SK-N-SH (cell line): Measurements from ENCODE around the gene PRR12. TPM values are rescaled to one million over a fixed set of nuclear protein-coding genes. Genes with fewer than 3 reads are reported as not detected.
A peak's percentile ranks its signal among the peaks of the same experiment; 100 is the strongest.

Experiments used
- CTCF ChIA-PET: fragments of 300-600, 350-600 bp; formaldehyde crosslinking; extraction: SDS; loops from one replicate; lab custom pipeline; 2021; lab: Yijun Ruan, JAX
- POLR2A ChIA-PET: fragments of 350-600 bp; sonication (Branson Sonifier 250); formaldehyde crosslinking; extraction: SDS; loops from one replicate; lab custom pipeline; 2020; ENCODE audit warnings: antibody characterized with exemption, inconsistent platforms; lab: Yijun Ruan, JAX
- DNase-seq: peaks from one replicate; pipeline ENCODE4 v3.0.0; 2012
- H2AFZ ChIP-seq: fragments of 200-600 bp; sonication (generic); 2 replicates; pipeline ENCODE4 v1.8.1; 2016; ENCODE audit warnings: antibody characterized with exemption, mild to moderate bottlenecking, low read depth
- H3F3A ChIP-seq: fragments of 200-600 bp; sonication (generic); replicated peaks from 2 replicates; pipeline ENCODE3; 2016; ENCODE audit warnings: antibody characterized with exemption, mild to moderate bottlenecking; ENCODE audit not compliant: insufficient read depth
- H3K27ac ChIP-seq, 2 experiments: fragments of 200-500 bp in 1 of 2; fragments of 200-600 bp in 1 of 2; sonication (Bioruptor generic) in 1 of 2; sonication (generic), shearing (Covaris generic) in 1 of 2; 2 replicates each; pipeline versions ENCODE4 v1.5.1 to v1.6.1; 2014 to 2016; ENCODE audit warnings: low read depth in 2 of 2, inconsistent platforms in 1 of 2, low read length in 1 of 2, mild to moderate bottlenecking in 1 of 2, mixed read lengths in 1 of 2
- H3K27me3 ChIP-seq: fragments of 200-600 bp; sonication (generic), shearing (Covaris generic); 2 replicates; pipeline ENCODE4 v1.6.1; 2016; ENCODE audit warnings: mixed run types; ENCODE audit not compliant: insufficient read depth
- H3K36me3 ChIP-seq, 2 experiments: fragments of 200-500 bp in 1 of 2; fragments of 200-600 bp in 1 of 2; sonication (Bioruptor generic) in 1 of 2; sonication (generic) in 1 of 2; replicated peaks in 1 of 2; 2 replicates each; pipeline versions ENCODE3 to v1.5.1; 2014 to 2016; ENCODE audit warnings: low read length in 1 of 2, mild to moderate bottlenecking in 1 of 2; ENCODE audit not compliant: insufficient read depth in 2 of 2, control insufficient read depth in 1 of 2
- H3K4me1 ChIP-seq, 2 experiments: fragments of 200-500 bp in 1 of 2; fragments of 200-600 bp in 1 of 2; sonication (Bioruptor generic) in 1 of 2; sonication (generic), shearing (Covaris generic) in 1 of 2; 2 replicates each; pipeline versions ENCODE4 v1.5.1 to v1.6.1; 2014 to 2016; ENCODE audit warnings: low read depth in 1 of 2, low read length in 1 of 2, mixed run types in 1 of 2; ENCODE audit not compliant: insufficient read depth in 2 of 2, control insufficient read depth in 1 of 2
- H3K4me2 ChIP-seq: fragments of 200-600 bp; sonication (generic), shearing (Covaris generic); 2 replicates; pipeline ENCODE4 v1.6.1; 2017; ENCODE audit warnings: mixed run types
- H3K4me3 ChIP-seq, 2 experiments: fragments of 200-500 bp in 1 of 2; fragments of 200-600 bp in 1 of 2; sonication (Bioruptor generic) in 1 of 2; sonication (generic), shearing (Covaris generic) in 1 of 2; 2 replicates each; pipeline versions ENCODE4 v1.5.1 to v1.8.1; 2014 to 2016; ENCODE audit warnings: low read depth in 2 of 2, inconsistent platforms in 1 of 2, low read length in 1 of 2, mild to moderate bottlenecking in 1 of 2, mixed read lengths in 1 of 2, moderate library complexity in 1 of 2
- H3K79me2 ChIP-seq: fragments of 200-600 bp; sonication (generic); 2 replicates; pipeline ENCODE4 v1.8.1; 2017; ENCODE audit warnings: mild to moderate bottlenecking; ENCODE audit not compliant: insufficient read depth
- H3K9ac ChIP-seq: fragments of 200-600 bp; sonication (generic); 2 replicates; pipeline ENCODE4 v1.6.1; 2017; ENCODE audit warnings: mixed run types
- H3K9me2 ChIP-seq: fragments of 200-600 bp; sonication (generic); 2 replicates; pipeline ENCODE4 v1.6.1; 2017; ENCODE audit warnings: mixed run types
- H3K9me3 ChIP-seq: fragments of 200-600 bp; sonication (generic); 2 replicates; pipeline ENCODE4 v1.6.1; 2017; ENCODE audit warnings: mixed run types, mild to moderate bottlenecking, moderate library complexity
- H4K20me1 ChIP-seq: fragments of 200-600 bp; sonication (generic); 2 replicates; pipeline ENCODE4 v1.6.1; 2017; ENCODE audit warnings: mild to moderate bottlenecking, mixed run types; ENCODE audit not compliant: insufficient read depth
- CTCF ChIP-seq: fragments of 200-600 bp; sonication (generic); IDR thresholded peaks from 2 replicates; pipeline ENCODE4 v1.6.1; 2017; ENCODE audit warnings: antibody characterized with exemption, mild to moderate bottlenecking, moderate library complexity
- ELF1 ChIP-seq: IDR thresholded peaks from 2 replicates; pipeline ENCODE4 v1.4.0; 2012
- EP300 ChIP-seq, 2 experiments: IDR thresholded peaks; 2 replicates each; pipeline versions ENCODE4 v1.4.0 to v1.6.1; 2012; ENCODE audit warnings: borderline replicate concordance in 1 of 2, low read depth in 1 of 2, low read length in 1 of 2
- FOSL2 ChIP-seq: IDR thresholded peaks from 2 replicates; pipeline ENCODE4 v1.4.0; 2012; ENCODE audit warnings: low read depth, mild to moderate bottlenecking, moderate library complexity, borderline replicate concordance
- FOXM1 ChIP-seq: IDR thresholded peaks from 2 replicates; pipeline ENCODE4 v1.4.0; 2012; ENCODE audit warnings: low read depth, mild to moderate bottlenecking
- GABPA ChIP-seq: IDR thresholded peaks from 2 replicates; pipeline ENCODE4 v1.4.0; 2012; ENCODE audit warnings: low read depth, mild to moderate bottlenecking
- GATA2 ChIP-seq: sonication (generic); formaldehyde crosslinking; IDR thresholded peaks from 2 replicates; pipeline ENCODE4 v1.5.0; 2020; ENCODE audit warnings: mild to moderate bottlenecking, missing genetic modification reagents
- JUND ChIP-seq: IDR thresholded peaks from 2 replicates; pipeline ENCODE4 v1.4.0; 2012
- MEF2A ChIP-seq: IDR thresholded peaks from 2 replicates; pipeline ENCODE4 v1.4.0; 2012; ENCODE audit warnings: low read depth, borderline replicate concordance
- MXI1 ChIP-seq: IDR thresholded peaks from 2 replicates; pipeline ENCODE4 v1.6.1; 2012; ENCODE audit warnings: mild to moderate bottlenecking, low read depth, low read length, improper control_type of control experiment
- PBX3 ChIP-seq: IDR thresholded peaks from 2 replicates; pipeline ENCODE4; 2012
- RXRA ChIP-seq: IDR thresholded peaks from 2 replicates; pipeline ENCODE4 v1.4.0; 2012; ENCODE audit warnings: low read depth, mild to moderate bottlenecking, borderline replicate concordance
- SIN3A ChIP-seq: IDR thresholded peaks from 2 replicates; pipeline ENCODE4 v1.6.1; 2012; ENCODE audit warnings: low read depth, mild to moderate bottlenecking, low read length, moderate library complexity, borderline replicate concordance
- TEAD4 ChIP-seq: IDR thresholded peaks from 2 replicates; pipeline ENCODE4 v1.4.0; 2012; ENCODE audit warnings: mild to moderate bottlenecking, borderline replicate concordance; ENCODE audit not compliant: insufficient read depth
- USF1 ChIP-seq: IDR thresholded peaks from 2 replicates; pipeline ENCODE4 v1.4.0; 2012; ENCODE audit warnings: low read depth, borderline replicate concordance
- USF2 ChIP-seq: fragments of 150-350 bp; IDR thresholded peaks from 2 replicates; pipeline ENCODE4 v1.6.1; 2017; ENCODE audit warnings: antibody characterized with exemption, low read length, low read depth, borderline replicate concordance
- YY1 ChIP-seq: IDR thresholded peaks from 2 replicates; pipeline ENCODE4 v1.4.0; 2012; ENCODE audit warnings: low read depth, mild to moderate bottlenecking
- ZBTB33 ChIP-seq: IDR thresholded peaks from 2 replicates; pipeline ENCODE4 v1.4.0; 2012; ENCODE audit warnings: low read depth, borderline replicate concordance
- WGBS: methylation state at CpG from one replicate; pipeline ENCODE4 v1.1.6; 2017; ENCODE audit warnings: low lambda C conversion rate; 5-methylcytosine and 5-hydroxymethylcytosine counted together
- polyA plus RNA-seq, 3 experiments: library from polyadenylated mRNA; depleted of rRNA; stranded (reverse); fragments of >200 nt; gene quantifications; 2 replicates each; pipeline ENCODE4 v1.2.3, GENCODE V29; 2012

Gene PRR12
- polyA plus RNA-seq, 1 of the 3 experiments (the other 2 are of a cell fraction), result 1.7 TPM

- H3K4me2 ChIP-seq, result no peak overlapping the region
- 98% methylated on average over 12 of the region's 15 CpGs for WGBS
- peaks cover 0 to 12% of the 10 kb centered on the region in 2 experiments; a peak in 1 of 4 replicates for H3K4me1 ChIP-seq
- no peaks in the 10 kb centered on the region for H3K9me3 ChIP-seq
- H3F3A ChIP-seq, result peaks cover 20% of the 10 kb centered on the region
- H3K79me2 ChIP-seq, result peaks cover 79% of the 10 kb centered on the region
- POLR2A ChIA-PET, result no interaction called here
- no peak for TF ChIP-seq GATA2 (CRISPR knock-in tag)
- TF ChIP-seq GABPA, result no peak
- TF ChIP-seq ELF1, result no peak
- TF ChIP-seq YY1, result no peak
- TF ChIP-seq EP300 (IDR thresholded peaks at IDR 0.05; ENCODE audit: borderline replicate concordance in 1 of 2, low read depth in 1 of 2, low read length in 1 of 2), result no peak
- no peak for TF ChIP-seq TEAD4
- no peak for TF ChIP-seq RXRA
- TF ChIP-seq MEF2A, result no peak
- no peak for TF ChIP-seq FOSL2
- TF ChIP-seq PBX3, result no peak
- TF ChIP-seq MXI1, result no peak
- no peak for TF ChIP-seq ZBTB33
- H3K36me3 ChIP-seq, result peaks cover 32 to 59% of the 10 kb centered on the region in 2 experiments
- H3K4me3 ChIP-seq, result no peak overlapping the region
- DNase-seq, result no peak
- H2AFZ ChIP-seq, result no peak overlapping the region
- H3K27me3 ChIP-seq, result no peaks in the 10 kb centered on the region
- H3K9me2 ChIP-seq, result no peaks in the 10 kb centered on the region
- CTCF ChIA-PET, result interaction anchor here (0.9 to 1.8 kb wide), 2 partner anchors 76 to 81 kb away, joined by 3 to 8 read pairs; no protein-coding TSS in a partner anchor
- H3K9ac ChIP-seq, result no peak overlapping the region
- H3K27ac ChIP-seq, result no peak overlapping the region
- peaks cover 50% of the 10 kb centered on the region for H4K20me1 ChIP-seq
Observed at GRCh38 chr19:49596407-49596806, 5.4 kb downstream of the PRR12 start.

GRCh38 chr19:49596954-49597702 is 6.1 kb downstream of the PRR12 start:
- H3K9ac ChIP-seq, result no peak overlapping the region
- peaks cover 37 to 65% of the 10 kb centered on the region in 2 experiments for H3K36me3 ChIP-seq
- no peaks in the 10 kb centered on the region for H3K9me3 ChIP-seq
- WGBS, result 98% methylated on average over 42 of the region's 65 CpGs
- TF ChIP-seq JUND, result no peak
- TF ChIP-seq FOXM1, result no peak
- no peak for TF ChIP-seq USF2
- 0 out of 2 replicates have a peak, but pooled peaks have one; percentile 8 for TF ChIP-seq CTCF
- no peak for TF ChIP-seq SIN3A
- no peak for TF ChIP-seq EP300 (IDR thresholded peaks at IDR 0.05; ENCODE audit: borderline replicate concordance in 1 of 2, low read depth in 1 of 2, low read length in 1 of 2)
- no peak for TF ChIP-seq USF1
- TF ChIP-seq, all 33 proteins: peak for 1
- peaks cover 77% of the 10 kb centered on the region for H3K79me2 ChIP-seq
- ChIA-PET POLR2A (interaction anchor here (0.7 kb wide), 1 partner anchor 19 kb away, joined by 3 read pairs; no protein-coding TSS in a partner anchor), CTCF (interaction anchor here (0.6 to 3.0 kb wide), 3 partner anchors 34 to 75 kb away, joined by 3 to 12 read pairs (median 8); no protein-coding TSS in a partner anchor)
- peaks cover 15% of the 10 kb centered on the region for H3F3A ChIP-seq
- no peak overlapping the region for H2AFZ ChIP-seq
- no peak overlapping the region for H3K27ac ChIP-seq
- no peak for DNase-seq
- H4K20me1 ChIP-seq, result peaks cover 53% of the 10 kb centered on the region
- peaks cover 0 to 12% of the 10 kb centered on the region in 2 experiments; a peak in 1 of 4 replicates for H3K4me1 ChIP-seq
- H3K9me2 ChIP-seq, result no peaks in the 10 kb centered on the region
- no peak overlapping the region for H3K4me2 ChIP-seq
- no peak overlapping the region for H3K4me3 ChIP-seq
- H3K27me3 ChIP-seq, result no peaks in the 10 kb centered on the region
